GM21576 (cell line): ENCODE data around the gene TMEM176B.

ENCODE experiments used
- ATAC-seq: cut with Tn5 transposase; IDR thresholded peaks from one replicate; pipeline ENCODE4 v1.9.1; 2021; ENCODE audit warnings: mild to moderate bottlenecking, moderate library complexity; ENCODE audit not compliant: unreplicated experiment

The TMEM176B gene

DNA sequence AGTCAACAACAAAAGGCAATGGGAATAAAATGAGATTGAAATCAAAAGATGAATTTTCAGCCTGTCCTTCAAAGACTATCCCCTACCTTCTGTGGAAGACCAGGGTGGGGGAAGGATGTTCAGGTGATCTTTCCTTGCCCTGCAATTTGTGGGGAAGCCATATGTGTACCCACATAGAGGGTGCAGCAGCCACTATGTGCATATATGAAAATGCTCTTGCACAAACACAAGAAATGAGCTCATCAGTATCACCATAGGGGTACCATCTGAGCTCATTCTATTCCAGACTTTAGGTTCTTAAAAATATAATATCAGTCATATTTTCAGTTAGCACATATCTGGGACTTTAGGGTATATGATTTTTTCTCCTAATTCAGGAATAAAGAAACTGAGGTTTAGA, 45.2 kb downstream of the TMEM176B start:
- ATAC-seq, result no peak

- no peak for ATAC-seq
Measured at GRCh38 chr7:150753826-150754603, 46.1 kb downstream of the TMEM176B start.

DNA sequence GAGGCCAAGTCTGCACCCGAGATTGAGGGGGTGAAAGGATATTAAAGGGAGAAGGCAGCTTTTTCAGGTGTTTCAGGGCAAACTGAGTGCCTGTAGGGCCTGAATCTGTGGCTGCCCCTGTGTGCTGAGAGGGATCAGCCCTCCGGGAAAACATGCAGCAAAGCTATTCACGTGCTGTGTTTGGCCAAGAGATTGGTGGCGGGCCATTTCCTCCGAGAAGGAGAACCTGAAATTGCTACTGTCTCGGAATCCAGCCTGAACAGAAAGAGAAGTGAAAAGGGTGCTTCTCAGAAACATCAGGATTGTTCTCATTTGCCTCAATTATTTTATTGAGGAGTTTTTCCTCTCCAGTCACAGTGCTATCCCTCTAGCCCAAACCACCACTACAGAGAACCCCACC, 46.9 kb downstream of the TMEM176B start:
- ATAC-seq, result no peak

DNA sequence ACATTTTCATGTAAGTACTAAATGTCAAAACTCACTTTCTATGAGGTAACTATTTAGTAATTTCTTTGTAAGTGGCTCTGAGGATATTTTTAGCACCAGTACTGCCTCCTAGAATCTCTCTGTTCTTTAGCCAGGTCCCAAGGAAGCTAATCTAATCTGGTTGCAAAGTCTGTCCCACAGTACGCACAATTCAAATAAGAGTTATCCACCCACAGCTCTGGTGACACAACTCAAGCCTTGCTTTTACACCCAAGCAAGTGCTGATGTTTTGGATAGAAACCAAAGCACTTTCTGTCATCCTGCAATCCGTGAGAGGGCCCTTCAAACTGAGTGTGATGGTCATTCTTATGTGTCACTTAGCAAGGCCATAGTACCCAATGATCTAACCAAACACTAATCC, 48.5 kb downstream of the TMEM176B start:
- no peak for ATAC-seq

DNA sequence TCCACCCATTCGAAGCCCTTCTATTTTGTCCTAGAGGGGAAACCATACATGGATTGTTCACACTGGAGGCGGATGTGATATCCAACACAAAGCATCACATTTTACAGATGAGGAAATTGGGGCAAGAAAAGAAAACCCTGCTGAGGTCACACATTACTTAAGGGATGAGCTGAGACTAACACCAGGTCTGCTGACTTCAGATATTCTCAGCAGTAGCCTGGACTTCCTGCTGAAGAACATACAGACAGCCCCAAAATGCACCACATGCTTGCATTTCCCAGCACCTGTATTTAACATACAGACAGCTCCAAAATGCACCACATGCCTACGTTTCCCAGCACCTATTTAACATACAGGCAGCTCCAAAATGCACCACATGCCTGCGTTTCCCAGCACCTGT, 51.8 kb downstream of the TMEM176B start:
- ATAC-seq, result no peak

DNA sequence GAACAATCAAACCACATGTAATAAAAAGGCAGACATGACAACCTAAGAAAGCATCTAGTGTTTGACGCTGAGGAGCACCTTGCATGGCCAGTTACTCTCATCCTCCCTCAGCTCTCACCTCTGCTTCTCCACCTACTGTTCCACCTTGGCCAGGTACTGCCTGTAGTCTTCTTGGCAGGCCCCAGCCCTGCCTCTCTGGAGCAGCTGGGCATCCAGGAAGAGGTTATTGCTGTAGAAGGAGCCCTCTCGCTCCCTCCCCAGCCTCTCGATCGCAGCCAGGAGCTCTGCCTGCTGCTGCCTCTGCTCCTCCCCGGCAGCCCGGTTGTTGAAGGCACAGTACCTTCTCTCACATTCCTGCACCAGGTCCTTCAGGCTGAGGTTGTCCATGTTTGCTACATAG, 53.2 kb downstream of the TMEM176B start:
- no peak for ATAC-seq

DNA sequence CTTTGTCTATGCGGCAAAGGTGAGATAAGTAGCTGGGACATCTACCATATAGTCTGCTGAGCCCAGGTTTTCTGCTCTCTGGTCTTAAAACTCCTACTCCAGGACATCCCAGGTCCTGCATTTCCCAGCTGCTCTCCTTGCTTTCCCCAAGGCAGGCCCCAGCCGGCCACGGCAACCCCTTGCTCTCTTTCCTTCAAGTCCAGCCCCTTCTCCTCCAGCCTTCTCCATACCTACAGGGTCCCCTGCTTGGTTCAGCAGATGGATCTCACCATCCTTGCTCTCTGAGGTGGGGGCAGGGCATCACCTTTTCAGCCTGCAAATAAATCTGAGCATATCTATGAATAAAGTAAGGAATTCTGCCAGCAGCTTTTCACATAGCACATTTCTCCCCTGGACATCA, 54.3 kb downstream of the TMEM176B start:
- no peak for ATAC-seq

- ATAC-seq, result no peak
Measured at GRCh38 chr7:150745086-150745485, 55.1 kb downstream of the TMEM176B start.

GRCh38 chr7:150744041-150744656, 56.0 kb downstream of the TMEM176B start:
- no peak for ATAC-seq

GRCh38 chr7:150742286-150742968, 57.7 kb downstream of the TMEM176B start:
- ATAC-seq, result no peak
